Endodermal cell (in vitro differentiated cells): Measurements from ENCODE around the gene GPC6. TPM values are rescaled to one million over a fixed set of nuclear protein-coding genes. Genes with fewer than 3 reads are reported as not detected.

Experiments used
- DNase-seq: peaks from one replicate; pipeline ENCODE4 v3.0.0-alpha.2; 2017
- H3K27ac ChIP-seq: 2 replicates; pipeline ENCODE4 v1.5.1; 2013; ENCODE audit warnings: mild to moderate bottlenecking, low read depth, low read length, moderate library complexity
- H3K27me3 ChIP-seq: 2 replicates; pipeline ENCODE4 v1.6.1; 2013; ENCODE audit warnings: mild to moderate bottlenecking, low read length, moderate library complexity; ENCODE audit not compliant: insufficient read depth, control insufficient read depth, poor library complexity, severe bottlenecking
- H3K36me3 ChIP-seq: 2 replicates; pipeline ENCODE4 v1.7.0; 2013; ENCODE audit warnings: mild to moderate bottlenecking, low read length, moderate library complexity; ENCODE audit not compliant: control insufficient read depth, insufficient read depth
- H3K4me1 ChIP-seq: one replicate; pipeline ENCODE4 v1.7.0; 2013; ENCODE audit warnings: low read length; ENCODE audit not compliant: control insufficient read depth, insufficient read depth
- H3K4me3 ChIP-seq: 2 replicates; pipeline ENCODE4 v1.5.1; 2013; ENCODE audit warnings: mild to moderate bottlenecking, low read length, moderate library complexity
- H3K9ac ChIP-seq: 2 replicates; pipeline ENCODE4 v1.6.1; 2013; ENCODE audit warnings: mild to moderate bottlenecking, low read length, moderate library complexity; ENCODE audit not compliant: poor library complexity, severe bottlenecking; ENCODE audit errors: extremely low read depth
- H3K9me3 ChIP-seq: 2 replicates; pipeline ENCODE4 v1.6.1; 2013; ENCODE audit warnings: mild to moderate bottlenecking, low read length, moderate library complexity; ENCODE audit not compliant: control insufficient read depth
- H3K27ac Mint-ChIP-seq: 2 replicates; pipeline ENCODE4 v1.8.0; 2020; ENCODE audit warnings: mixed read lengths
- H3K27me3 Mint-ChIP-seq: 2 replicates; pipeline ENCODE4 v1.8.0; 2021; ENCODE audit warnings: mild to moderate bottlenecking, mixed read lengths; ENCODE audit not compliant: insufficient read depth
- H3K36me3 Mint-ChIP-seq: 2 replicates; pipeline ENCODE4 v1.8.0; 2020; ENCODE audit warnings: low read depth, mixed read lengths
- H3K4me1 Mint-ChIP-seq: 2 replicates; pipeline ENCODE4 v1.8.0; 2020; ENCODE audit warnings: mixed read lengths
- H3K4me3 Mint-ChIP-seq: 2 replicates; pipeline ENCODE4 v1.8.0; 2020; ENCODE audit warnings: mild to moderate bottlenecking, moderate library complexity, mixed read lengths
- H3K9me3 Mint-ChIP-seq: 2 replicates; pipeline ENCODE4 v1.8.0; 2020; ENCODE audit warnings: mild to moderate bottlenecking, mixed read lengths
- WGBS, 2 experiments: methylation state at CpG; one replicate each; pipeline versions ENCODE4 v1.1.5 to v1.1.7; 2013; ENCODE audit warnings: missing lambda C conversion rate in 2 of 2, mixed read lengths in 1 of 2; ENCODE audit not compliant: insufficient coverage in 1 of 2, insufficient read length in 1 of 2; 5-methylcytosine and 5-hydroxymethylcytosine counted together
- total RNA-seq, 2 donors: library from RNA; stranded (reverse); fragmentation: NEBNext Ultra II Directional in 1 of 2; extraction: Animal tissue kit (Norgen Biotek cat#: 25700) in 1 of 2; gene quantifications; 2 replicates in 1 of 2; 3 replicates in 1 of 2; pipeline ENCODE4 v1.2.1, GENCODE V29; 2021
- TF ChIP-seq, protein P1 (sequence below): fragments of 200-600 bp; sonication (generic); conservative IDR thresholded peaks from 2 replicates; pipeline ENCODE4 v1.5.0; 2021; ENCODE audit warnings: antibody characterized with exemption, mild to moderate bottlenecking

The GPC6 gene
- total RNA-seq, 2 donors from 2014 or later: 69.6 to 80.4 TPM

DNA sequence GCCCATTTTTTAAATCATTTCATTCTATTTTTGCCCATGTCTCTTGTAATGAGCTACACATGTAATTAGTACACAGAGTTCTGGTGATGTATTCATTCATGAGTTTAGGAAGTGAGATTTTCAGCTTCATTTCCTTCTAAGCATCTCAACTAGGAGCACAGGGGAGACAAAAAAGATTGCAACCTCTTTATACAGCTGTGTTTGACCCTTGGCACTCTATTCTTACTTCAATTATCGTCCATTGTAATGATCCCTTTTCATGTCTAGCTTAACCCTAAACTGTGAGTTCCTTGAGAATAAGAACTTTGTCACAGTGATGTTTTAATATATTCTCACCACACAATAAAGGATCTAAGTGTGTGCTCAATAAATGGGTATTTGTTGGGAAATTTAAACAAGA is 67.1 kb downstream of the GPC6 start:
- WGBS, 2 experiments: 94% methylated on average over 1 of the region's 1 CpG; no CpG with 5 or more reads in 1 of the 2 experiments
- H3K36me3 Mint-ChIP-seq: peaks cover 2% of the 10 kb centered on the region
- H3K36me3 ChIP-seq: peaks cover 11% of the 10 kb centered on the region
- H3K4me3 Mint-ChIP-seq: no peak overlapping the region
- H3K4me1 ChIP-seq: peaks cover 2% of the 10 kb centered on the region
- no peak overlapping the region for H3K27ac Mint-ChIP-seq
- H3K9ac ChIP-seq: no peak overlapping the region
- DNase-seq: no peak
- TF ChIP-seq, protein P1, sequence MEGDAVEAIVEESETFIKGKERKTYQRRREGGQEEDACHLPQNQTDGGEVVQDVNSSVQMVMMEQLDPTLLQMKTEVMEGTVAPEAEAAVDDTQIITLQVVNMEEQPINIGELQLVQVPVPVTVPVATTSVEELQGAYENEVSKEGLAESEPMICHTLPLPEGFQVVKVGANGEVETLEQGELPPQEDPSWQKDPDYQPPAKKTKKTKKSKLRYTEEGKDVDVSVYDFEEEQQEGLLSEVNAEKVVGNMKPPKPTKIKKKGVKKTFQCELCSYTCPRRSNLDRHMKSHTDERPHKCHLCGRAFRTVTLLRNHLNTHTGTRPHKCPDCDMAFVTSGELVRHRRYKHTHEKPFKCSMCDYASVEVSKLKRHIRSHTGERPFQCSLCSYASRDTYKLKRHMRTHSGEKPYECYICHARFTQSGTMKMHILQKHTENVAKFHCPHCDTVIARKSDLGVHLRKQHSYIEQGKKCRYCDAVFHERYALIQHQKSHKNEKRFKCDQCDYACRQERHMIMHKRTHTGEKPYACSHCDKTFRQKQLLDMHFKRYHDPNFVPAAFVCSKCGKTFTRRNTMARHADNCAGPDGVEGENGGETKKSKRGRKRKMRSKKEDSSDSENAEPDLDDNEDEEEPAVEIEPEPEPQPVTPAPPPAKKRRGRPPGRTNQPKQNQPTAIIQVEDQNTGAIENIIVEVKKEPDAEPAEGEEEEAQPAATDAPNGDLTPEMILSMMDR: no peak
- H3K27ac ChIP-seq: no peak overlapping the region
- no peak overlapping the region for H3K4me3 ChIP-seq
- no peaks in the 10 kb centered on the region for H3K27me3 ChIP-seq
- H3K27me3 Mint-ChIP-seq: no peaks in the 10 kb centered on the region
- no peaks in the 10 kb centered on the region for H3K9me3 ChIP-seq
- H3K4me1 Mint-ChIP-seq: peaks cover 34% of the 10 kb centered on the region
- no peaks in the 10 kb centered on the region for H3K9me3 Mint-ChIP-seq

GRCh38 chr13:93296584-93296983 is 70.0 kb downstream of the GPC6 start:
- Mint-ChIP-seq H3K4me3 (no peak overlapping the region), H3K27ac (no peak overlapping the region), H3K36me3 (peaks cover 9% of the 10 kb centered on the region), H3K9me3 (no peaks in the 10 kb centered on the region), H3K27me3 (no peaks in the 10 kb centered on the region), H3K4me1 (peaks cover 22% of the 10 kb centered on the region)
- Histone ChIP-seq H3K36me3 (peaks cover 25% of the 10 kb centered on the region), H3K27me3 (no peaks in the 10 kb centered on the region), H3K27ac (no peak overlapping the region), H3K9ac (no peak overlapping the region), H3K4me3 (no peak overlapping the region), H3K9me3 (no peaks in the 10 kb centered on the region), H3K4me1 (peaks cover 2% of the 10 kb centered on the region)
- TF ChIP-seq, protein P1: no peak
- WGBS, 2 experiments: 98 to 100% methylated on average over 1 to 2 of the region's 2 CpGs
- no peak for DNase-seq

DNA sequence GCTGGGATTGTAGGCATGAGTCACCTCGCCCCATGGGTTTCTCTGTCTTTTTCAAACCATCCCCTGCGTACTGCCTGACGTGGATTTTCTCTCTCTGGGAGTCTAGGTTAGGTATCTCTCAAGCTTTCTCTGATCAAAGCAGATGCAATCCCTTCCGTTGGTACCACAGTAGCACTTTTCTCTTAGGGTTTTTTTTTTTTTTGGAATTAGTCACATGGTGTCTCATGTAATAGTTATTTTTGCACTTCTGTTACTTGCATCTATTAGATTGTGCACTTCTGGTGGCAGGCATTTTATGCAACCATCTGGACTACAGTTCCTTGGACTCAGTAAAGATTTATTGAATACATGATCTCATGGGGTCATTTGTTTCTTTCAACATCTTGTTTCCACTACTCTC is 72.1 kb downstream of the GPC6 start:
- WGBS, 2 experiments: 94 to 96% methylated on average over 3 to 4 of the region's 4 CpGs
- Mint-ChIP-seq H3K27ac (no peak overlapping the region), H3K9me3 (no peaks in the 10 kb centered on the region), H3K36me3 (peaks cover 9% of the 10 kb centered on the region), H3K4me1 (peaks cover 12% of the 10 kb centered on the region), H3K4me3 (no peak overlapping the region), H3K27me3 (no peaks in the 10 kb centered on the region)
- Histone ChIP-seq H3K27ac (no peak overlapping the region), H3K9me3 (no peaks in the 10 kb centered on the region), H3K27me3 (no peaks in the 10 kb centered on the region), H3K9ac (no peak overlapping the region), H3K4me3 (no peak overlapping the region), H3K4me1 (no peaks in the 10 kb centered on the region), H3K36me3 (peaks cover 32% of the 10 kb centered on the region)
- no peak for DNase-seq
- TF ChIP-seq, protein P1: no peak
